Rectal smooth muscle tissue (tissue), 1 donor: ENCODE results near the gene ARHGEF7.

Experiments used
- H3K27ac ChIP-seq: one replicate; pipeline ENCODE4 v1.7.0; 2013; ENCODE audit warnings: low read depth, low read length, inconsistent platforms
- H3K27me3 ChIP-seq: one replicate; pipeline ENCODE4 v1.7.0; 2013; ENCODE audit warnings: low read length; ENCODE audit not compliant: control insufficient read depth, insufficient read depth
- H3K36me3 ChIP-seq: one replicate; pipeline ENCODE4 v1.7.0; 2013; ENCODE audit warnings: low read length; ENCODE audit not compliant: control insufficient read depth, insufficient read depth
- H3K4me1 ChIP-seq: one replicate; pipeline ENCODE4 v1.7.0; 2013; ENCODE audit warnings: low read length; ENCODE audit not compliant: control insufficient read depth, insufficient read depth
- H3K4me3 ChIP-seq: one replicate; pipeline ENCODE4 v1.7.0; 2013; ENCODE audit warnings: low read length
- H3K9ac ChIP-seq: one replicate; pipeline ENCODE4 v1.7.0; 2013; ENCODE audit warnings: low read length

The ARHGEF7 gene

GRCh38 chr13:111166882-111167675 lies 52.0 kb downstream of the ARHGEF7 start:
- Histone ChIP-seq H3K27ac (no peak overlapping the region), H3K9ac (no peak overlapping the region)

DNA sequence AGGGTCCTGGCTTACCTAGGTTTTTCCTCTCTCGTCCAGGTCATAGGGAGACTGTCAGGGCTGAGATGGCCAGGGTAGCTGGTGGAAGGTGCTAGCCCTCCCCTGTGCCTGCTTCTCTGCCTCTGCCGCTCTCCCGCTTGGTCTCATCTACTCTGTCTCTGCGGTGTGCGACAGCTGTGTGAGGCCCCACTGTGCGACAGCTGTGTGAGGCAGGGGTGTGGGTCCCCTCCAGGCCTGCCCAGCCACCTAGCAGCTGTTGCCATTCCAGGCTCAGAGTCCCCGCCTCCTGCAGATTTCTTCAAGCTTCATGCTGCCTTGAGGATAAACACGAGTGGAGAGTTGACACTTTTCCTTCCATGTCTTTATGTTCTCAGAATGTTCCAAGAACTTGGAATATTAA lies 53.0 kb downstream of the ARHGEF7 start:
- Histone ChIP-seq H3K4me1 (no peaks in the 10 kb centered on the region), H3K27ac (no peak overlapping the region), H3K36me3 (no peaks in the 10 kb centered on the region), H3K9ac (no peak overlapping the region), H3K27me3 (no peaks in the 10 kb centered on the region), H3K4me3 (no peak overlapping the region)

More at GRCh38 chr13:111166882-111167675, 52.0 kb downstream of the ARHGEF7 start:
- Histone ChIP-seq H3K27me3 (no peaks in the 10 kb centered on the region), H3K36me3 (no peaks in the 10 kb centered on the region), H3K4me1 (no peaks in the 10 kb centered on the region), H3K4me3 (no peak overlapping the region)

GRCh38 chr13:111171112-111171511 lies 56.0 kb downstream of the ARHGEF7 start:
- Histone ChIP-seq H3K9ac (no peak overlapping the region), H3K27ac (no peak overlapping the region), H3K27me3 (no peaks in the 10 kb centered on the region), H3K36me3 (no peaks in the 10 kb centered on the region), H3K4me3 (no peak overlapping the region), H3K4me1 (no peaks in the 10 kb centered on the region)

DNA sequence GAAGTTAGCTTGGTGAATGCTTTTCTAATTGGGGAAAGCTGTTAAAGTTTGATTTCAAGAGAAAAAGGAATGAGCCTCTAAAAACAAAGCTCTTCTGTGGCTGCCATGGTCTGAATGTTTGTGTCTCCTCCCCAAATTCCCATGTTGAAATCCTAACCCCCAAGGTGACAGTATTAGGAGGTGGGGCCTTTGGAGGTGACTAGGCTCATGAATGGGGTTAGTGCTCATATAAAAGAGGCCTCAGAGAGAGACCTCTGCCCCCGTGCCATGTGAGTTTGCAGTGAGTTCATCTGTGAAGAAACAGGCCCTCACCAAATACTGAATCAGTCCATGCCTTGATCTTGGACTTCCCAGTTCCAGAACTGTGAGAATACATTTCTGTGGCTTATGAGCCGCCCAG lies 56.5 kb downstream of the ARHGEF7 start:
- H3K4me1 ChIP-seq = no peaks in the 10 kb centered on the region

DNA sequence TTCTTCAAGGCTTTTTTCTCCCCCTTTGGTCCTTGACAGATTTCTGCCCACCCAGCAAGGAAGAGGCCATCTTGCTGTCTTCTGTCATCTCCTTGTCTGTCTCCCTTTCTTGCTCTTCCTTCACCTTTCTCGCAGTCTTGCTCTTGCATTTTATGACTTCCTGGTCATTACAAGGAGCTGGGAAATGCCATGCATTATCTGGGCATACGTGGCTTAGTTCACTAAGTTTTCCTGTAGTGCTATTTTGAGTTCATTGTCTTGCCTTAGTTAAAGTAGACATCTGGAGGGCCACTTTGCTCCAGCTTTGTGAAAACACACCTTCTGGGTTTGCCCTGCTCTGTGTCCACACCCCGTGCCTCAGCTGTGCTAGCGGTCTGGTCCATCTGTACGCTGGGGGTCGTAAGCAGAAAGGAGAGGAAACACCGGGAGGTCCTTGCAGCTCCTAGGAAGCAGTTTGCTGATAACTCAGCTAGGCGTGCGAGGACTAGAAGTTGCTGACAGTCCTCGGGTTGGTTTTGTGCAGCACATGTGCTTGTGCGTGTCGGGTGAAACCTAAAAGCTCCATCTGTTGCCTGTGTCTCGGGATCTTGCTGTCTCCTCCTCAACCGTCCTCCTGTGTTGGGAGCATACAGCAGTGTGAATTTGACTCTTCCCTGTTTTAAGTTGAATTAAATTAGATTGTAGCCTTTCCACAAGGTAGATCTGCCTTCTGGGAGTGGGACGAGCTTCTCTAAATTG lies 59.4 kb downstream of the ARHGEF7 start:
- H3K27ac ChIP-seq = no peak overlapping the region
- no peaks in the 10 kb centered on the region for H3K36me3 ChIP-seq
- H3K4me1 ChIP-seq = peaks cover 2% of the 10 kb centered on the region
- H3K9ac ChIP-seq = no peak overlapping the region
- no peak overlapping the region for H3K4me3 ChIP-seq
- no peaks in the 10 kb centered on the region for H3K27me3 ChIP-seq

More for the DNA sequence above, 56.5 kb downstream of the ARHGEF7 start:
- Histone ChIP-seq H3K27ac (no peak overlapping the region), H3K4me3 (no peak overlapping the region), H3K9ac (no peak overlapping the region), H3K27me3 (no peaks in the 10 kb centered on the region), H3K36me3 (no peaks in the 10 kb centered on the region)

DNA sequence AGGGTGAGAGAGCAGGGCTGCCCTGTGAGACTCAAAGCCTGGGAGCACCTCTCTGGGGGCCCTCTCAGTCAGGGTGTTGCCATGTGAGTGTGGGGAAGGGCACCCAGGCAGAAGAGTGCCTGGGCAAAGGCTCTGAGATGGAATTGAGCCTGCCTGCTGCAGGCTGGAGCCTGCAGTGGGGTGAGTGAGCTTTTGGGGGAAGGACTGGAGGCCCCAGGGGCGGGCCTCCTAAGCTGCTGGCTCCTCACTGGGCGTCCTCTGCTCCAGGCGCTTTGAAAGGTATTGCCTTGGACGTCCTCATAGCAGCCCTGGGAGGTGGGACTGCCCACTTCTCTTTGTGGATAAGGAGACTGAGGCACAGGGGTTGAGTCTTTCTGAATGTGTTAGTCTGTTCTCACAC lies 60.3 kb downstream of the ARHGEF7 start:
- no peak overlapping the region for H3K9ac ChIP-seq
- H3K27me3 ChIP-seq = no peaks in the 10 kb centered on the region
- no peaks in the 10 kb centered on the region for H3K36me3 ChIP-seq
- no peak overlapping the region for H3K4me3 ChIP-seq
- H3K4me1 ChIP-seq = peaks cover 2% of the 10 kb centered on the region
- no peak overlapping the region for H3K27ac ChIP-seq

DNA sequence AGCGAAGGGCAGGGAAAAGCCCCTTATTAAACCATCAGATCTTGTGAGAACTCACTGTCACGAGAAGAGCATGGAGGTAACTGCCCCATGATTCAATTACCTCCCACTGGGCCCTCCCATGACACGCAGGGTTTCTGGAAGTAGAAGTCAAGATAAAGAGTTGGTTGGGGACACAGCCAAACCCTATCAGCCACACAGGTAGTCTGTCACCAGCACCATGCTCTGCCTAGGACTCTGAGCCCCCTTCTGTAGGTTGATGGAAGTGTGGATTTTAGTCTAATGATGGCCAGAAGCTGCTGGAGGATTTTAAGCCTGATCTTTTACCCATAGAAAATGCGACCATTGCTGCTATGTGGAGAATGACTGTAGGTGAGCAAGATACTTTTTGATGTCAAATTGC lies 60.8 kb downstream of the ARHGEF7 start:
- Histone ChIP-seq H3K27ac (no peak overlapping the region), H3K36me3 (no peaks in the 10 kb centered on the region), H3K4me1 (peaks cover 2% of the 10 kb centered on the region), H3K9ac (no peak overlapping the region), H3K27me3 (no peaks in the 10 kb centered on the region), H3K4me3 (no peak overlapping the region)

GRCh38 chr13:111176421-111176820 lies 61.3 kb downstream of the ARHGEF7 start:
- peaks cover 2% of the 10 kb centered on the region for H3K4me1 ChIP-seq
- H3K9ac ChIP-seq = no peak overlapping the region
- no peaks in the 10 kb centered on the region for H3K27me3 ChIP-seq
- H3K27ac ChIP-seq = no peak overlapping the region
- no peak overlapping the region for H3K4me3 ChIP-seq
- no peaks in the 10 kb centered on the region for H3K36me3 ChIP-seq

- H3K9ac ChIP-seq = no peak overlapping the region
- no peak overlapping the region for H3K27ac ChIP-seq
- H3K4me3 ChIP-seq = no peak overlapping the region
- no peaks in the 10 kb centered on the region for H3K36me3 ChIP-seq
- no peaks in the 10 kb centered on the region for H3K27me3 ChIP-seq
- peaks cover 2% of the 10 kb centered on the region for H3K4me1 ChIP-seq
Observed at GRCh38 chr13:111177081-111177711, 62.1 kb downstream of the ARHGEF7 start.

DNA sequence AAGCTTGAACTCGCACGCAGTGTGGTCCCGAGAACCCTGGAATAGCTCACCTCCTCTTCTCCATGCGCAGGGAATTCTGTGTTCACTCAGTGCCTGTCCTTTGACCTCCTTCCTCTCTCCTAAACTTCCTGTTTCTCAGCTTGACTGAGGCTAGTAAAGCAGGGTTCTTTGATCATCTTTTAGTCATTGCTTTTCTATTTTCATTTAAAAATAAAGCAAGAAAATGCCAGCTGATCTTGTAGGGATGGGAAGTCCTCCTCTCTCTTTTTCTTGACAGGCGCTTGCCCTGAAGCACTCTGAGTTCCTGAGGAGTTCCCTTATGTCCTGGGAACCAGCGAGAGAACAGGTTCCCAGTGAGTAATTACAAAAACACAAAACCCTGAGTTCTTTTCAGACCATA lies 62.8 kb downstream of the ARHGEF7 start:
- Histone ChIP-seq H3K36me3 (no peaks in the 10 kb centered on the region), H3K27ac (no peak overlapping the region), H3K4me3 (no peak overlapping the region), H3K27me3 (no peaks in the 10 kb centered on the region), H3K9ac (no peak overlapping the region), H3K4me1 (peaks cover 2% of the 10 kb centered on the region)

- Histone ChIP-seq H3K27ac (no peak overlapping the region), H3K4me1 (peaks cover 2% of the 10 kb centered on the region), H3K9ac (no peak overlapping the region), H3K36me3 (no peaks in the 10 kb centered on the region), H3K4me3 (no peak overlapping the region), H3K27me3 (no peaks in the 10 kb centered on the region)
Observed at GRCh38 chr13:111178402-111178801, 63.3 kb downstream of the ARHGEF7 start.

GRCh38 chr13:111179908-111180760 lies 65.0 kb downstream of the ARHGEF7 start:
- Histone ChIP-seq H3K4me3 (no peak overlapping the region), H3K36me3 (no peaks in the 10 kb centered on the region), H3K9ac (no peak overlapping the region), H3K27me3 (no peaks in the 10 kb centered on the region), H3K4me1 (peaks cover 2% of the 10 kb centered on the region), H3K27ac (no peak overlapping the region)
